ENCODE data around the gene IFIT3.
A peak's percentile ranks its signal among the peaks of the same experiment; 100 is the strongest.
"Not testable (repeated sequence)": the region's sequence is repeated elsewhere in the genome, so short reads cannot be mapped to it uniquely, and the experiment has no call there.

Gene IFIT3

DNA sequence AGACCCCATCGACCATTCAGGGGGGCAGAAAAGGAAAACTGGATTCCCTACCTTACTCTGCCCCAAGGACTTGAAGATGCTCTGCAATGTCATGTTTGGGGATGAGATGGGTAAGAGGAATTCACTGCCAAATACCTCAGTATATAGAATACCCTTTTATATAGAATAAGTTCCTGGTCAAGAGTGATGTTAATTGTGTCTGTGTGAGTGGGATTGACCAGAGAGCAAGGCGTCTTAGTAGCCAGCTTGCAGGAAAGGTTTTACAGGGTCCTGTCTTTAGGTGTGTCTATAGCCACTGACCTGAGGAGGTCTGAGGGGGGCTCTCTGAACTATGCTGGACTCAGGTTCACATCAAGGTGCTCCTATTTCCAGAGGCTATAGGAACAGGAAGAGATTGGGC is 1.4 kb downstream of the IFIT3 start:
- Histone ChIP-seq H3K4me3 (ENCODE audit: low read length) (peak overlapping the region; percentile 43), H3K27me3 (ENCODE audit: control insufficient read depth, insufficient read depth, low read length) (no peaks in the 10 kb centered on the region)

GRCh38 chr10:89330014-89330413 is 2.2 kb downstream of the IFIT3 start:
- not testable (repeated sequence) for H3K27ac ChIP-seq (ENCODE audit: low read depth, low read length); H3K4me3 ChIP-seq (ENCODE audit: low read length); H3K4me1 ChIP-seq (ENCODE audit: control insufficient read depth, insufficient read depth, low read length); H3K27me3 ChIP-seq (ENCODE audit: control insufficient read depth, insufficient read depth, low read length); H3K36me3 ChIP-seq (ENCODE audit: control insufficient read depth, insufficient read depth, low read length); H3K9ac ChIP-seq (ENCODE audit: low read length)

More for the DNA sequence above, 1.4 kb downstream of the IFIT3 start:
- Histone ChIP-seq H3K27ac (ENCODE audit: low read depth, low read length) (no peak overlapping the region), H3K9ac (ENCODE audit: low read length) (no peak overlapping the region), H3K36me3 (ENCODE audit: control insufficient read depth, insufficient read depth, low read length) (no peaks in the 10 kb centered on the region), H3K4me1 (ENCODE audit: control insufficient read depth, insufficient read depth, low read length) (peaks cover 4% of the 10 kb centered on the region)

DNA sequence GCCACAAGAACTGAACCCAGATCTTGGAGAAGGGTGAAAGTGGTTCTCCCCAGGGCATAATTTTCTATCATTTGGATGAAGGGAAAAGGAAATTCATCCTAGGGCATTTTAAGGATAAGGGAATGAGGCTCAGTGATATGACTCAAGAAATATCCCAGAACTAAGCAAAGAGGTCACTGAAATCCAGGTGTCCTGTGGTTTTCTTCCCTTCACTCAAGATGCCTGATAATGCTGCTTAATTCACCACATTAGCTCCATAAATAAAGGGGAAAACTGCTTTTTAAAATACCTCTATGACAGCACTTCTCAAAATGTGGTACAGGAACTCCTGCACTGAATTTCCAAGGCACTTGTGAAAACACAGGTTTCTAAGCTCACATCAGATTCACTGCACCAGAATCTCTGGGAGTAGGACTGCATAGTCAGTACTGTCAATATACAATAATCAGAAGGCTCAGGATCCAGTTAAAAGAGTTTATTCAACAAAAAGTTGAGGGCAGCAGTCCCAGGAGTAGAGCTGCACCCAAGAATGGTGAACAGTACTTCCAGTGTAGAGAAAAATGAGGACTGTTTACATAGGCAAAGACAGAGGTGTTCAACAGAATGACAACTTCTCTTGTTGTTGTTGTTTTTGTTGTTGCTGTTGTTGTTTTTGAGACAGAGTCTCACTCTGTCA is 2.9 kb downstream of the IFIT3 start:
- no peak overlapping the region for H3K9ac ChIP-seq (ENCODE audit: low read length)
- no peaks in the 10 kb centered on the region for H3K27me3 ChIP-seq (ENCODE audit: control insufficient read depth, insufficient read depth, low read length)
- H3K36me3 ChIP-seq (ENCODE audit: control insufficient read depth, insufficient read depth, low read length) = no peaks in the 10 kb centered on the region
- peaks cover 4% of the 10 kb centered on the region for H3K4me1 ChIP-seq (ENCODE audit: control insufficient read depth, insufficient read depth, low read length)
- H3K27ac ChIP-seq (ENCODE audit: low read depth, low read length) = no peak overlapping the region
- no peak overlapping the region for H3K4me3 ChIP-seq (ENCODE audit: low read length)

DNA sequence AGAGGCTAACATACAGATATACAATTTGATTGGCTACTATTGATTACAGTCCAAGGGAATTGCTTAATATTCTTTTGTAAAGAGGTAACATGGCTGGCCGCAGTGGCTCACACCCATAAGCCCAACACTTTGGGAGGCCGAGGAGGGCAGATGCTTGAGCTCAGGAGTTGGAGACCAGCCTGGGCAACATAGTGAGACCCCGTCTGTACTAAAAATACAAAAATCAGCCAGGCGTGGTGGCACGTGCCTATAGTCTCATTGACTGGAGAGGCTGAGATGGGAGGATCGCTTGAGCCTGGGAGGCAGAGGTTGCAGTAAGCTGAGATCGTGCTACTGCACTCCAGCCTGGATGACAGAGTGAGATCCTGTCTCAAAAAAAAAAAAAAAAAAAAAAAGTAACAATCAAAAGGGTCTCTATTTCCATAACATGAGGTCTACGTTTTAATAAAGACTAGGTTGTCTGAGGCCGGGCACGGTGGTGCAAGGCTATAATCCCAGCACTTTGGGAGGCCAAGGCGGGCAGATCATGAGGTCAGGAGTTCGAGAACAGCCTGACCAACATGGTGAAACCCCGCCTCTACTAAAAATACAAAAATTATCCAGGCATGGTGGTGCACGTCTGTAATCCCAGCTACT is 3.8 kb downstream of the IFIT3 start:
- peak overlapping the region; percentile 25 for H3K27ac ChIP-seq (ENCODE audit: low read depth, low read length)
- H3K4me3 ChIP-seq (ENCODE audit: low read length) = peak overlapping the region; percentile 63
- not testable (repeated sequence) for H3K36me3 ChIP-seq (ENCODE audit: control insufficient read depth, insufficient read depth, low read length); H3K9ac ChIP-seq (ENCODE audit: low read length); H3K27me3 ChIP-seq (ENCODE audit: control insufficient read depth, insufficient read depth, low read length); H3K4me1 ChIP-seq (ENCODE audit: control insufficient read depth, insufficient read depth, low read length)

DNA sequence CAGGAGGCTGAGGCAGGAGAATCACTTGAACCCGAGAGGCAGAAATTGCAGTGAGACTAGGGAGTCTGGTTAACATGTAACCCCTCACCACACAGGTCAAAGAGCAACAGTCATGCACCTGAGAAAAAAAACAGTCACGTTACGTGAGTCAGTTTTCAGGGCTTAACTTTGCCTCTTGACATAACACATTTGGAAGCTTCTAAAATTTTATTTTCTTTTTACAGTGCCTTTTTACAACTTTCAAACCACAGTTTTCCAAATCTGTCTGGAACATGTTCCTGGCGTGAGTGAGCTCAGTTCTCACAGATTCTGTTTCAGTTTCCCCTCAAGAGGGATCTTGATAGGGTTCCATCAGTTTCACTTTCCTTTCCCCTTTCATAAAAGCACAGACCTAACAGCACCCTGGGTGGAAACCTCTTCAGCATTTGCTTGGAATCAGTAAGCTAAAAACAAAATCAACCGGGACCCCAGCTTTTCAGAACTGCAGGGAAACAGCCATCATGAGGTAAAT is 4.4 kb downstream of the IFIT3 start:
- Histone ChIP-seq H3K27ac (ENCODE audit: low read depth, low read length) (peak overlapping the region; percentile 66), H3K4me1 (ENCODE audit: control insufficient read depth, insufficient read depth, low read length) (peaks cover 4% of the 10 kb centered on the region), H3K4me3 (ENCODE audit: low read length) (peak overlapping the region; percentile 63), H3K27me3 (ENCODE audit: control insufficient read depth, insufficient read depth, low read length) (no peaks in the 10 kb centered on the region), H3K36me3 (ENCODE audit: control insufficient read depth, insufficient read depth, low read length) (no peaks in the 10 kb centered on the region), H3K9ac (ENCODE audit: low read length) (no peak overlapping the region)

DNA sequence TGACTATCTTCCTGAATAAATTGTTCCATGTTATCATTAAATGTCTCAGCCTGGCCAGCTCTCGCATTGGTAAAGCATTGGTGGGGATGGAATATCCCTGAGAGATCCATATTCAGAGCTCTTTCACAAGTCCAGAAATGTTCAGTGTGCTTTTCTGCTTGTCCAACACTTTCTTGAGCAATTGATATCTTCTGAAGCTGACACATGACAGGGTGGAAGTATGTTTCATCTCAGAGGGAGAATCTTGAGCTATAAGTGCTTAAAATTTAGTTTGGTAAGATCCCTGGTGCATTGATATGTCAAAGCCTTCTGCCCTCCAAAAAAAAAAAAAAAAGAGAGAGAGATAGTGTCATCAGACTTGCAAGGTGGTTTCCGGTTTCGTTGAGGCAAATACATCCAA is 7.4 kb downstream of the IFIT3 start:
- H3K27me3 ChIP-seq (ENCODE audit: control insufficient read depth, insufficient read depth, low read length) = no peaks in the 10 kb centered on the region
- no peak overlapping the region for H3K4me3 ChIP-seq (ENCODE audit: low read length)
- H3K9ac ChIP-seq (ENCODE audit: low read length) = no peak overlapping the region
- no peak overlapping the region for H3K27ac ChIP-seq (ENCODE audit: low read depth, low read length)
- peaks cover 9% of the 10 kb centered on the region for H3K36me3 ChIP-seq (ENCODE audit: control insufficient read depth, insufficient read depth, low read length)
- H3K4me1 ChIP-seq (ENCODE audit: control insufficient read depth, insufficient read depth, low read length) = peaks cover 4% of the 10 kb centered on the region

DNA sequence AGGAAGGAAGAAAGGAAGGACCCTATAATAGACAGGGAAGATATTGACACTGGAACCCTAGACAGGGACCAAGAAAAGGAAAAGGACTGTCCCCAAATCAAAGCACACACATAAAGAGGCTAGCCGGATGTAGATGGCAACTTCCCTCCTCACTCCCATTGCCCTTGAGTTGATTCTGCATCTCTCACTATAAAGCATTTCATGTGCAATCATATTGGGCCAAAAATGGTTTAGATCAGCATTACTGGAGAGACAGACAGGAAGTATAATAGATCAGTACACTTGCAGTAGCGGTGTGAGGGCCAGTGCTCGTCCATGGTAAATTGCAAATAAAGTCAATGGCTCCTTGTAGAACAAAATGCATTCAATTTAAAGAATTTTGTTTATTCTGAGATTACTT is 8.4 kb downstream of the IFIT3 start:
- Histone ChIP-seq H3K27me3 (ENCODE audit: control insufficient read depth, insufficient read depth, low read length) (no peaks in the 10 kb centered on the region), H3K9ac (ENCODE audit: low read length) (no peak overlapping the region), H3K4me1 (ENCODE audit: control insufficient read depth, insufficient read depth, low read length) (peaks cover 4% of the 10 kb centered on the region), H3K27ac (ENCODE audit: low read depth, low read length) (no peak overlapping the region), H3K4me3 (ENCODE audit: low read length) (no peak overlapping the region), H3K36me3 (ENCODE audit: control insufficient read depth, insufficient read depth, low read length) (peaks cover 9% of the 10 kb centered on the region)

DNA sequence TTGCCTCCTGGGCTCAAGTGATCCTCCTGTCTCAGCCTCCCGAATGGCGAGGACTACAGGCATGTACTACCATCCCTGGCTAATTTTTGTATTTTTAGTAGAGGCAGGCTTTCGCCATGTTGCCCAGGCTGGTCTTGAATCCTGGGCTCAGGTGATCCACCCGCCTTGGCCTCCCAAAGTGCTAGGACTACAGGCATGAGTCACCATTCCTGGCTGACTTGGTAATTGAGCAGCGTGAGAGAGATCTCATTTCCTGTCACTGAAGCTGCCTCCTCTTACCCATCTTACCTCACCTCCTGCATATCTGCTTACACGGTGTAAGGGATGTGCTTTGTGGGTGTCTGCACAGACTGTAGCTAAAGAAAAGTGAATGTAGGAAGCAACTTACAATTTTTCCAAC is 9.7 kb downstream of the IFIT3 start:
- Histone ChIP-seq H3K4me3 (ENCODE audit: low read length) (no peak overlapping the region), H3K27ac (ENCODE audit: low read depth, low read length) (no peak overlapping the region)

DNA sequence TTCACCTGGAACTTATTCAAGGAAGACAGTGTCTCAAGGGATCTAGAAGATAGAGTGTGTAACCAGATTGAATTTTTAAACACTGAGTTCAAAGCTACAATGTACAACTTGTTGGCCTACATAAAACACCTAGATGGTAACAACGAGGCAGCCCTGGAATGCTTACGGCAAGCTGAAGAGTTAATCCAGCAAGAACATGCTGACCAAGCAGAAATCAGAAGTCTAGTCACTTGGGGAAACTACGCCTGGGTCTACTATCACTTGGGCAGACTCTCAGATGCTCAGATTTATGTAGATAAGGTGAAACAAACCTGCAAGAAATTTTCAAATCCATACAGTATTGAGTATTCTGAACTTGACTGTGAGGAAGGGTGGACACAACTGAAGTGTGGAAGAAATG is 10.9 kb downstream of the IFIT3 start:
- no peak overlapping the region for H3K4me3 ChIP-seq (ENCODE audit: low read length)
- no peak overlapping the region for H3K27ac ChIP-seq (ENCODE audit: low read depth, low read length)
- H3K36me3 ChIP-seq (ENCODE audit: control insufficient read depth, insufficient read depth, low read length) = peaks cover 9% of the 10 kb centered on the region
- peaks cover 2% of the 10 kb centered on the region for H3K4me1 ChIP-seq (ENCODE audit: control insufficient read depth, insufficient read depth, low read length)
- H3K9ac ChIP-seq (ENCODE audit: low read length) = no peak overlapping the region
- no peaks in the 10 kb centered on the region for H3K27me3 ChIP-seq (ENCODE audit: control insufficient read depth, insufficient read depth, low read length)

More for the DNA sequence above, 9.7 kb downstream of the IFIT3 start:
- H3K36me3 ChIP-seq (ENCODE audit: control insufficient read depth, insufficient read depth, low read length) = peaks cover 9% of the 10 kb centered on the region
- H3K27me3 ChIP-seq (ENCODE audit: control insufficient read depth, insufficient read depth, low read length) = no peaks in the 10 kb centered on the region
- peaks cover 4% of the 10 kb centered on the region for H3K4me1 ChIP-seq (ENCODE audit: control insufficient read depth, insufficient read depth, low read length)
- H3K9ac ChIP-seq (ENCODE audit: low read length) = no peak overlapping the region

- Histone ChIP-seq H3K27ac (ENCODE audit: low read depth, low read length) (no peak overlapping the region), H3K27me3 (ENCODE audit: control insufficient read depth, insufficient read depth, low read length) (no peaks in the 10 kb centered on the region), H3K9ac (ENCODE audit: low read length) (no peak overlapping the region), H3K4me3 (ENCODE audit: low read length) (no peak overlapping the region), H3K36me3 (ENCODE audit: control insufficient read depth, insufficient read depth, low read length) (peaks cover 9% of the 10 kb centered on the region), H3K4me1 (ENCODE audit: control insufficient read depth, insufficient read depth, low read length) (no peaks in the 10 kb centered on the region)
Measured at GRCh38 chr10:89339875-89340274, 12.1 kb downstream of the IFIT3 start.

DNA sequence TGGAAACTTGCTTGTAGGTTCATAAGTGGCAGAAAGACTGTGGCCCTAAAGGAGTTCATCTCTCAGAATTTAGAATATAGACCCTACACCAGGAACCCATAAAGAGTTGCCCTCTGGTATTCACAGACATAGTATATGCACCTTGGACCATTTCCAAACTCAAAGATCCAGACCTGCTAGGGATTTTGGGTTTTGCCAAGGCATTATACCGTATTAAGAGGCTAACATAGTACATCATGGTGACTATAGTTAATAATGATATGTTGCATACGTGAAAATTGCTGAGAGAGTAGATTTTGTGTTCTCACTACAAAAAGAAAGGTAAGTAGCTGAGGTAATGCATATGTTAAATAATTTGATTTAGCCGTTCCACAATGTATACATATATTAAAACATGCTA is 13.9 kb downstream of the IFIT3 start:
- no peak overlapping the region for H3K4me3 ChIP-seq (ENCODE audit: low read length)
- H3K9ac ChIP-seq (ENCODE audit: low read length) = no peak overlapping the region
- H3K27me3 ChIP-seq (ENCODE audit: control insufficient read depth, insufficient read depth, low read length) = no peaks in the 10 kb centered on the region
- no peaks in the 10 kb centered on the region for H3K4me1 ChIP-seq (ENCODE audit: control insufficient read depth, insufficient read depth, low read length)
- H3K27ac ChIP-seq (ENCODE audit: low read depth, low read length) = no peak overlapping the region
- peaks cover 9% of the 10 kb centered on the region for H3K36me3 ChIP-seq (ENCODE audit: control insufficient read depth, insufficient read depth, low read length)

DNA sequence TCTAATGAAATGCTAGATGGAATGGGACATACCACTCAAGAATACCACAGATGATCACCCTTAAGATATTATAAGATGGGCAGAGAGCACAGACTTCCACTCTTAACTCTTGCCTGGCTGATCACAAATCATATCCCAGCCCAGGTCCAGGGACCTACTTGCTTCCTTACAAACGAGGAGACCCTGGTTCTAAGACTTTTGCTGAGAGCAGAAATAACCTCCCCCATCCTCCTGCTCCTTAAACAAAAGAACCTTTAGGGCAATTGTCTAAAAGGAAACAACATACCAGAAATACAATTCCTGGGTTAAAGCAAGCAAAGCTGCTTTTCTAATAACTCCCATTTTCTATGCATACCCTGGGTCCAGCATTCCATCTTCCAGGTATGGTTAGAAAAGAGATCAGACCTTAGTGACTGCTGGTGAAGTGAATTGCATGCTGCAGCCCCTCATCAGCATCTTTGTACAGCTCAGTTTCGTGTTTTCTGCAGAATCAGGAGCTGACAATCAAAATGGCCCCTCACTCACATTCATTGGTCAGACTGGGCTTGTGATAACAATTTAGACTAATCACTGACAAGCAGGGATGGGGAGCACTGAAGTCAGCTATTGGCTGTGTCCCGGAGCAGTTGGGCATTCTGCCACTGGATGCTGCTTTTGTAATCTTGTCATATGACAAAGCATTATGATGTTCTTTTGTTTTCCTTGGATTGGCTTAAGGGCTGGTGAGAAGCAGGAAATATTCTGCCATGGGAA is 14.6 kb downstream of the IFIT3 start:
- no peak overlapping the region for H3K4me3 ChIP-seq (ENCODE audit: low read length)
- H3K27ac ChIP-seq (ENCODE audit: low read depth, low read length) = no peak overlapping the region
- H3K9ac ChIP-seq (ENCODE audit: low read length) = no peak overlapping the region
- peaks cover 9% of the 10 kb centered on the region for H3K36me3 ChIP-seq (ENCODE audit: control insufficient read depth, insufficient read depth, low read length)
- H3K4me1 ChIP-seq (ENCODE audit: control insufficient read depth, insufficient read depth, low read length) = no peaks in the 10 kb centered on the region
- H3K27me3 ChIP-seq (ENCODE audit: control insufficient read depth, insufficient read depth, low read length) = no peaks in the 10 kb centered on the region
